ENCODE results near the gene PLSCR4. TPM values are rescaled to one million over a fixed set of nuclear protein-coding genes. Genes with fewer than 3 reads are reported as not detected.

Gene PLSCR4
- total and polyA plus RNA-seq, 9 of the 15 experiments (the other 6 are each of a cell fraction or from before 2014, with no cell fraction given) = 0.11 to 0.68 (median 0.21) TPM

GRCh38 chr3:146148468-146148931 lies 102.4 kb downstream of the PLSCR4 start:
- intact Hi-C loops (cut with micrococcal nuclease) = no loop called here
- ATAC-seq (no peak), DNase-seq (ENCODE audit: extremely low read depth in 1 of 4, low spot score in 3 of 4) (no peak), FAIRE-seq (no peak)
- ChIA-PET CTCF (ENCODE audit: low intra/inter-chr PET ratio) (no interaction called here), POLR2A (no interaction called here)
- H4K20me1 ChIP-seq (replicated peaks; ENCODE audit: control insufficient read depth, insufficient read depth, low read length) = no peaks in the 10 kb centered on the region
- H3K4me1 ChIP-seq (replicated peaks in 1 of 2; ENCODE audit: control insufficient read depth in 2 of 2, insufficient read depth in 2 of 2, low read length in 2 of 2) = no peaks in the 10 kb centered on the region
- no peaks in the 10 kb centered on the region for H3K36me3 ChIP-seq (ENCODE audit: control insufficient read depth, insufficient read depth, low read length)
- no peaks in the 10 kb centered on the region for H3K79me2 ChIP-seq (ENCODE audit: control insufficient read depth, insufficient read depth, low read length)
- no peaks in the 10 kb centered on the region for H3K9me1 ChIP-seq (ENCODE audit: control insufficient read depth, insufficient read depth, low read length)
- H3K27me3 ChIP-seq (ENCODE audit: control insufficient read depth in 2 of 2, insufficient read depth in 2 of 2, low read length in 2 of 2) = no peaks in the 10 kb centered on the region
- in situ Hi-C loops (cut with MboI) = no loop called here
- no peak overlapping the region for H2AFZ ChIP-seq (ENCODE audit: low read depth, low read length)
- H3K9me3 ChIP-seq (replicated peaks; ENCODE audit: control insufficient read depth, insufficient read depth, low read depth, low read length) = no peaks in the 10 kb centered on the region
- no TSS peak for BruUV-seq (replicated peaks)
- no peak overlapping the region for H3K4me3 ChIP-seq
- no peak overlapping the region for H3K27ac ChIP-seq (ENCODE audit: extremely low read depth, low read depth, low read length)
- H3K9ac ChIP-seq (ENCODE audit: insufficient read depth in 1 of 2, low read depth in 2 of 2, low read length in 2 of 2) = no peak overlapping the region
- H3K4me2 ChIP-seq (ENCODE audit: insufficient read depth, low read length) = no peak overlapping the region
- WGBS (ENCODE audit: insufficient coverage, low coverage, missing lambda C conversion rate) = 0% methylated on average over 1 of the region's 1 CpG
- TF ChIP-seq USF1 (CRISPR knock-in tag; IDR thresholded peaks at IDR 0.05) = no peak
- TF ChIP-seq RAD21 (CRISPR knock-in tag; conservative IDR thresholded peaks at IDR 0.05 in 1 of 2, IDR thresholded peaks at IDR 0.05 in 1 of 2) = peak in 1 of 2 experiments; percentile 15; a peak in 1 of 4 replicates

- Histone ChIP-seq H3K4me2 (ENCODE audit: insufficient read depth, low read length) (no peak overlapping the region), H4K20me1 (replicated peaks; ENCODE audit: control insufficient read depth, insufficient read depth, low read length) (no peaks in the 10 kb centered on the region), H3K79me2 (ENCODE audit: control insufficient read depth, insufficient read depth, low read length) (no peaks in the 10 kb centered on the region), H3K9me3 (replicated peaks; ENCODE audit: control insufficient read depth, insufficient read depth, low read depth, low read length) (no peaks in the 10 kb centered on the region), H3K4me1 (replicated peaks in 1 of 2; ENCODE audit: control insufficient read depth in 2 of 2, insufficient read depth in 2 of 2, low read length in 2 of 2) (no peaks in the 10 kb centered on the region), H3K27me3 (ENCODE audit: control insufficient read depth in 2 of 2, insufficient read depth in 2 of 2, low read length in 2 of 2) (no peaks in the 10 kb centered on the region), H3K9ac (ENCODE audit: insufficient read depth in 1 of 2, low read depth in 2 of 2, low read length in 2 of 2) (no peak overlapping the region), H3K9me1 (ENCODE audit: control insufficient read depth, insufficient read depth, low read length) (no peaks in the 10 kb centered on the region), H3K27ac (ENCODE audit: extremely low read depth, low read depth, low read length) (no peak overlapping the region), H2AFZ (ENCODE audit: low read depth, low read length) (no peak overlapping the region), H3K36me3 (ENCODE audit: control insufficient read depth, insufficient read depth, low read length) (no peaks in the 10 kb centered on the region), H3K4me3 (no peak overlapping the region)
- FAIRE-seq (no peak), ATAC-seq (no peak), DNase-seq (ENCODE audit: extremely low read depth in 1 of 4, low spot score in 3 of 4) (no peak)
- ChIA-PET POLR2A (interaction anchor here (0.6 kb wide), 1 partner anchor 504 kb away, joined by 3 read pairs; no protein-coding TSS in a partner anchor), CTCF (ENCODE audit: low intra/inter-chr PET ratio) (no interaction called here)
- in situ Hi-C loops (cut with MboI) = no loop called here
- BruUV-seq (replicated peaks) = no TSS peak
- WGBS (ENCODE audit: insufficient coverage, low coverage, missing lambda C conversion rate) = 0% methylated on average over 1 of the region's 1 CpG
- intact Hi-C loops (cut with micrococcal nuclease) = no loop called here
- TF ChIP-seq HMG20A (CRISPR knock-in tag; conservative IDR thresholded peaks at IDR 0.05) (no peak), ATF2 (CRISPR knock-in tag; IDR thresholded peaks at IDR 0.05) (no peak), CREB3L1 (IDR thresholded peaks at IDR 0.05; ENCODE audit: borderline replicate concordance, low read depth) (no peak), ZNF57 (CRISPR knock-in tag; IDR thresholded peaks at IDR 0.05) (no peak), HBP1 (CRISPR knock-in tag; IDR thresholded peaks at IDR 0.05) (no peak), PTTG1 (tag; IDR thresholded peaks at IDR 0.05; ENCODE audit: low read depth) (no peak), FOSL1 (tag; conservative IDR thresholded peaks at IDR 0.05) (no peak), TRIM24 (IDR thresholded peaks at IDR 0.05) (no peak)
These were observed 105.3 kb downstream of the PLSCR4 start for GRCh38 chr3:146145642-146146041.
